H1 (cell line): ENCODE measurements around the gene COL8A1. TPM values are rescaled to one million over a fixed set of nuclear protein-coding genes. Genes with fewer than 3 reads are reported as not detected.

ENCODE experiments used
- CTCF ChIA-PET: fragments of 300-600 bp; sonication (Branson Sonifier 250); formaldehyde crosslinking; loops from one replicate; lab custom pipeline; 2021; ENCODE audit not compliant: partially characterized antibody; lab: Charles Lee
- POLR2A ChIA-PET: fragments of 300-600 bp; sonication (Branson Sonifier 250); formaldehyde crosslinking; loops from one replicate; lab custom pipeline; 2021; ENCODE audit warnings: inconsistent platforms; ENCODE audit not compliant: partially characterized antibody; lab: Charles Lee
- DNase-seq, 2 experiments: peaks; one replicate each; pipeline versions ENCODE4 v3.0.0 to v3.0.0-alpha.2; 2010 to 2022; ENCODE audit warnings: low spot score in 2 of 2, low read depth in 1 of 2, mixed read lengths in 1 of 2
- FAIRE-seq: peaks from 2 replicates; lab custom pipeline; 2011; peaks lifted over from hg19 to GRCh38; lab: Jason Lieb, UNC
- H2AFZ ChIP-seq: 2 replicates; pipeline ENCODE4 v1.8.1; 2012; ENCODE audit warnings: low read length, inconsistent platforms
- H2AK5ac ChIP-seq: 2 replicates; pipeline ENCODE4 v1.6.1; 2013; ENCODE audit warnings: low read depth, low read length
- H2BK120ac ChIP-seq: replicated peaks from 2 replicates; pipeline ENCODE3; 2013; ENCODE audit warnings: low read depth, low read length, inconsistent platforms
- H2BK12ac ChIP-seq: 2 replicates; pipeline ENCODE4 v1.6.1; 2013; ENCODE audit warnings: low read depth, low read length
- H2BK15ac ChIP-seq: 2 replicates; pipeline ENCODE4 v1.6.1; 2013; ENCODE audit warnings: low read length
- H2BK20ac ChIP-seq: 2 replicates; pipeline ENCODE4 v1.6.1; 2013; ENCODE audit warnings: low read length
- H2BK5ac ChIP-seq: 2 replicates; pipeline ENCODE4 v1.6.1; 2013; ENCODE audit warnings: low read depth, low read length
- H3K14ac ChIP-seq: 2 replicates; pipeline ENCODE4 v1.6.1; 2013; ENCODE audit warnings: inconsistent platforms; ENCODE audit not compliant: insufficient read length
- H3K18ac ChIP-seq: 2 replicates; pipeline ENCODE4 v1.6.1; 2013; ENCODE audit warnings: low read length; ENCODE audit errors: extremely low read depth
- H3K23ac ChIP-seq: 2 replicates; pipeline ENCODE4 v1.6.1; 2013; ENCODE audit warnings: inconsistent platforms; ENCODE audit not compliant: insufficient read length
- H3K23me2 ChIP-seq: 2 replicates; pipeline ENCODE4 v1.6.1; 2013; ENCODE audit warnings: low read depth, low read length
- H3K27ac ChIP-seq: 2 replicates; pipeline ENCODE4 v1.6.1; 2011; ENCODE audit warnings: low read depth, low read length, inconsistent platforms
- H3K27me3 ChIP-seq, 4 experiments: replicated peaks in 1 of 4; 1 replicate in 1 of 4; 2 replicates in 3 of 4; pipeline versions ENCODE4 v1.6.1 to v1.8.1; 2011 to 2013; ENCODE audit warnings: low read length in 3 of 4, mild to moderate bottlenecking in 3 of 4, inconsistent platforms in 2 of 4, mixed read lengths in 2 of 4, moderate library complexity in 1 of 4; ENCODE audit not compliant: control insufficient read depth in 3 of 4, insufficient read depth in 3 of 4; ENCODE audit errors: extremely low read depth in 1 of 4
- H3K36me3 ChIP-seq, 4 experiments: 2 replicates each; pipeline versions ENCODE4 v1.6.1 to v1.8.1; 2011 to 2013; ENCODE audit warnings: mild to moderate bottlenecking in 4 of 4, low read length in 3 of 4, moderate library complexity in 2 of 4, control low read depth in 1 of 4, inconsistent platforms in 1 of 4; ENCODE audit not compliant: insufficient read depth in 4 of 4, control insufficient read depth in 2 of 4
- H3K4ac ChIP-seq: replicated peaks from 2 replicates; pipeline ENCODE3; 2013; ENCODE audit warnings: low read length, low read depth, mixed read lengths, inconsistent platforms; ENCODE audit not compliant: insufficient read length
- H3K4me1 ChIP-seq, 4 experiments: replicated peaks in 1 of 4; 1 replicate in 1 of 4; 2 replicates in 3 of 4; pipeline versions ENCODE4 v1.6.1 to v1.8.1; 2011 to 2013; ENCODE audit warnings: low read length in 3 of 4, inconsistent platforms in 2 of 4, mixed read lengths in 1 of 4; ENCODE audit not compliant: insufficient read depth in 4 of 4, control insufficient read depth in 3 of 4
- H3K4me2 ChIP-seq, 2 experiments: 2 replicates each; pipeline versions ENCODE4 v1.6.1 to v1.8.1; 2011 to 2013; ENCODE audit warnings: low read depth in 2 of 2, low read length in 2 of 2, control low read depth in 1 of 2, inconsistent platforms in 1 of 2, mild to moderate bottlenecking in 1 of 2; ENCODE audit not compliant: insufficient read depth in 1 of 2
- H3K4me3 ChIP-seq, 4 experiments: fragments of 200-600, 300-600 bp in 1 of 4; sonication (generic), shearing (Covaris generic), sonication (Bioruptor Twin) in 1 of 4; 2 replicates each; pipeline versions ENCODE4 v1.5.1 to v1.8.1; 2011 to 2016; ENCODE audit warnings: low read length in 4 of 4, low read depth in 3 of 4, control low read depth in 2 of 4, inconsistent platforms in 2 of 4, mild to moderate bottlenecking in 2 of 4, mixed read lengths in 1 of 4, moderate library complexity in 1 of 4; ENCODE audit not compliant: insufficient read depth in 2 of 4; ENCODE audit errors: extremely low read depth in 1 of 4
- H3K56ac ChIP-seq: replicated peaks from 2 replicates; pipeline ENCODE3; 2013; ENCODE audit warnings: low read depth, mild to moderate bottlenecking, mixed read lengths, low read length, inconsistent platforms; ENCODE audit not compliant: insufficient read length
- H3K79me1 ChIP-seq: 2 replicates; pipeline ENCODE4 v1.6.1; 2013; ENCODE audit warnings: low read depth, low read length, control low read depth
- H3K79me2 ChIP-seq, 2 experiments: 2 replicates each; pipeline versions ENCODE4 v1.6.1 to v1.8.1; 2012 to 2013; ENCODE audit warnings: low read length in 2 of 2, mild to moderate bottlenecking in 2 of 2, inconsistent platforms in 1 of 2; ENCODE audit not compliant: insufficient read depth in 2 of 2, control insufficient read depth in 1 of 2
- H3K9ac ChIP-seq, 4 experiments: replicated peaks in 1 of 4; 1 replicate in 1 of 4; 2 replicates in 3 of 4; pipeline versions ENCODE4 v1.6.1 to v1.8.1; 2011 to 2013; ENCODE audit warnings: low read depth in 3 of 4, low read length in 3 of 4, control low read depth in 2 of 4, mild to moderate bottlenecking in 2 of 4, moderate library complexity in 2 of 4, inconsistent platforms in 1 of 4; ENCODE audit errors: extremely low read depth in 1 of 4
- H3K9me3 ChIP-seq, 2 experiments: 2 replicates each; pipeline versions ENCODE4 v1.6.1 to v1.8.1; 2012 to 2013; ENCODE audit warnings: mild to moderate bottlenecking in 2 of 2, moderate library complexity in 2 of 2, control low read depth in 1 of 2, inconsistent platforms in 1 of 2, low read depth in 1 of 2, low read length in 1 of 2, mixed read lengths in 1 of 2; ENCODE audit not compliant: insufficient read depth in 2 of 2
- H4K20me1 ChIP-seq, 2 experiments: replicated peaks in 1 of 2; 2 replicates each; pipeline versions ENCODE3 to v1.8.1; 2011 to 2013; ENCODE audit warnings: inconsistent platforms in 2 of 2, low read length in 2 of 2, mild to moderate bottlenecking in 1 of 2; ENCODE audit not compliant: insufficient read depth in 2 of 2, control insufficient read depth in 1 of 2
- H4K5ac ChIP-seq: 2 replicates; pipeline ENCODE4 v1.6.1; 2013; ENCODE audit warnings: low read length, low read depth, mixed read lengths, inconsistent platforms; ENCODE audit not compliant: insufficient read length
- H4K8ac ChIP-seq: 2 replicates; pipeline ENCODE4 v1.8.0; 2013; ENCODE audit warnings: mild to moderate bottlenecking, moderate library complexity, low read length, inconsistent platforms; ENCODE audit not compliant: insufficient read depth; ENCODE audit errors: extremely low read depth
- H4K91ac ChIP-seq: replicated peaks from 2 replicates; pipeline ENCODE3; 2013; ENCODE audit warnings: low read length, mixed read lengths, inconsistent platforms; ENCODE audit not compliant: insufficient read length
- POU5F1 ChIP-seq: IDR thresholded peaks from 2 replicates; pipeline ENCODE4 v1.6.1; 2011; ENCODE audit warnings: low read depth, mild to moderate bottlenecking, low read length, moderate library complexity
- whole genome bisulfite sequencing, 2 experiments: shearing (Covaris generic) in 1 of 2; methylation state at CpG; one replicate each; pipeline versions ENCODE4 v1.1.6 to v1.1.7; 2013 to 2015; ENCODE audit warnings: low lambda C conversion rate in 2 of 2, mixed read lengths in 2 of 2, inconsistent platforms in 1 of 2, low coverage in 1 of 2, missing lambda C conversion rate in 1 of 2; ENCODE audit not compliant: insufficient replicate concordance in 2 of 2, insufficient coverage in 1 of 2, insufficient read length in 1 of 2; ENCODE audit errors: extremely low coverage in 1 of 2, missing lambda C conversion rate in 1 of 2; 5-methylcytosine and 5-hydroxymethylcytosine counted together
- polyA plus RNA-seq, 7 experiments: library from polyadenylated mRNA; depleted of rRNA in 3 of 7; stranded (reverse) in 5 of 7; unstranded in 2 of 7; fragments of >200 nt in 5 of 7; fragments of 200-250 nt in 2 of 7; gene quantifications; 1 replicate in 5 of 7; 2 replicates in 1 of 7; 4 replicates in 1 of 7; pipeline versions ENCODE4 v1.2.1 to v1.2.3, GENCODE V29; 2011 to 2013; ENCODE audit warnings: missing spikeins in 2 of 7, mixed read lengths in 2 of 7
- total RNA-seq: library from RNA; stranded (reverse); fragmentation: NEBNext Ultra II Directional; extraction: Animal tissue kit (Norgen Biotek cat#: 25700); gene quantifications from 2 replicates; pipeline ENCODE4 v1.2.1, GENCODE V29; 2021

The COL8A1 gene
- total and polyA plus RNA-seq, 2 of the 8 experiments (the other 6 are each of a cell fraction or from before 2014, with no cell fraction given), result 0.21 to 1.2 TPM

GRCh38 chr3:99668044-99668443 is 29.6 kb downstream of the COL8A1 start:
- Histone ChIP-seq H3K27ac (no peak overlapping the region), H2AK5ac (no peak overlapping the region), H3K4me3 (no peak overlapping the region), H4K20me1 (no peaks in the 10 kb centered on the region), H4K91ac (no peak overlapping the region), H3K36me3 (no peaks in the 10 kb centered on the region), H3K9me3 (no peaks in the 10 kb centered on the region), H2BK120ac (no peak overlapping the region), H2BK12ac (no peak overlapping the region), H4K5ac (no peak overlapping the region), H3K27me3 (no peaks in the 10 kb centered on the region), H2BK20ac (no peak overlapping the region), H3K4ac (no peak overlapping the region), H3K14ac (no peak overlapping the region), H3K23me2 (no peaks in the 10 kb centered on the region; the same call in 1 of the 2 replicates), H2BK15ac (no peak overlapping the region), H2BK5ac (no peak overlapping the region), H3K18ac (no peak overlapping the region), H3K79me2 (no peaks in the 10 kb centered on the region), H2AFZ (no peak overlapping the region), H3K4me1 (peaks cover 0 to 3% (median 1%) of the 10 kb centered on the region in 4 experiments; a peak in 1 of 7 replicates), H3K4me2 (no peak overlapping the region), H4K8ac (no peak overlapping the region), H3K23ac (no peak overlapping the region), H3K56ac (no peak overlapping the region), H3K79me1 (no peaks in the 10 kb centered on the region), H3K9ac (no peak overlapping the region)
- WGBS, 2 experiments, result 93% methylated on average over 2 of the region's 2 CpGs; no CpG with 5 or more reads in 1 of the 2 experiments
- DNase-seq, result no peak
- ChIA-PET CTCF (interaction anchor here (0.7 to 2.9 kb wide), 6 partner anchors 9 to 67 kb away, joined by 3 to 14 read pairs (median 4); no protein-coding TSS in a partner anchor), POLR2A (no interaction called here)
- FAIRE-seq, result no peak
- no peak for TF ChIP-seq POU5F1
